ENCODE measurements around the gene LAMTOR5. TPM values are rescaled to one million over a fixed set of nuclear protein-coding genes. Genes with fewer than 3 reads are reported as not detected.

Gene LAMTOR5
- total and polyA plus RNA-seq, 2 of the 4 experiments (the other 2 are of a cell fraction): 159 to 369 TPM

DNA sequence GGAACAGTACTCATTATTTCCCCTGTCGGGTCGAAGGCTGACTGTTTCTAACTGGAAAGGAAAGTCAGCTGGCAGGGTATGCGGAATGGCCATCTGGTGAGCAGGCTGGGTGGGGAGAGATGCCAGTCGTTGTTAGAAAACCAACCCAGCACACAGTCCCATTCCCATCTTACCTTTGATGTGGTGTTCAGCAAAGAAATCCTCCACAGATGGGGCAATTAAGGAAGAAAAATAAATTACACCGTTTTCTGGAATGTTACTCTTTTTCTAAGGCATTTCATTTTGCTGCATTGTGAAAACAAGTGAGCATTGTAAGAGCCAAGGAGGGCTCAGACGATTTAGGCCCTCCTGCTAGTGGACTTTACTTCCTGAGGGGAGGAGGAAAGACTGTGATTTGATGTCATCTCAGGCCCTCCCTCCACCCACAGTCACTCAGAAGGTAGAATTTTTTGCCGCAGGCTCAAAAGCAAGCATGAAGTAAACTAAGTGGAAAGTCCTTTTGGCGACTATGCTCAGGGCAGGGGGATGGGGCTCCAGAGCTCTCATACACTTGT is 16.7 kb downstream of the LAMTOR5 start, which contains the start of gene SLC16A4:
TSS of gene SLC16A4 (minus strand) at position 335 of the 554 bp plus-strand sequence. CDS start 1,703 bp downstream, outside the sequence.
- Histone ChIP-seq H2BK20ac (ENCODE audit: low read depth, low read length) (peak within 1 kb of the TSS; percentile 43), H3K9me1 (ENCODE audit: insufficient read depth, low read length) (peaks cover 2% of the 10 kb centered on the region), H3K4me1 (ENCODE audit: control insufficient read depth, insufficient read depth, low read length) (peaks cover 19% of the 10 kb centered on the region), H3K27ac (ENCODE audit: insufficient read depth, low read length) (peak within 1 kb of the TSS; percentile 72), H4K5ac (ENCODE audit: low read depth, low read length) (peak within 1 kb of the TSS; percentile 27; the same call in 1 of the 2 replicates), H2BK15ac (ENCODE audit: low read depth, low read length) (peak within 1 kb of the TSS; percentile 68), H4K91ac (ENCODE audit: insufficient read depth, low read depth, low read length) (peak within 1 kb of the TSS; percentile 82), H2AK9ac (replicated peaks; ENCODE audit: low read depth, low read length, poor library complexity) (peak within 1 kb of the TSS; percentile 87), H3K9me3 (ENCODE audit: control insufficient read depth, insufficient read depth, low read length) (no peaks in the 10 kb centered on the region), H4K8ac (ENCODE audit: low read depth in 2 of 2, low read length in 2 of 2) (peak within 1 kb of the TSS; percentile 71 to 73), H2BK120ac (ENCODE audit: low read depth, low read length) (peak within 1 kb of the TSS; percentile 81), H3K14ac (replicated peaks; ENCODE audit: low read depth, low read length) (peak within 1 kb of the TSS; percentile 62), H4K20me1 (ENCODE audit: insufficient read depth, low read length) (peaks cover 3% of the 10 kb centered on the region; the same call in 1 of the 2 replicates), H2BK5ac (ENCODE audit: low read depth, low read length, poor library complexity, severe bottlenecking) (peak within 1 kb of the TSS; percentile 84), H3K4me2 (ENCODE audit: low read depth, low read length) (peak within 1 kb of the TSS; percentile 79), H2AK5ac (ENCODE audit: low read depth, low read length) (peak within 1 kb of the TSS; percentile 82; the same call in 1 of the 2 replicates), H3K79me1 (ENCODE audit: low read depth in 1 of 2, low read length in 2 of 2) (peaks cover 0 to 30% of the 10 kb centered on the region in 2 experiments), H2AFZ (replicated peaks; ENCODE audit: low read length, poor library complexity) (peak within 1 kb of the TSS; percentile 73), H3K9ac (ENCODE audit: low read depth, low read length) (peak within 1 kb of the TSS; percentile 51), H3K4me3 (ENCODE audit: insufficient read depth, low read depth, low read length) (peak within 1 kb of the TSS; percentile 43), H3K36me3 (ENCODE audit: control insufficient read depth, insufficient read depth, low read length) (no peaks in the 10 kb centered on the region), H3K27me3 (ENCODE audit: control insufficient read depth, insufficient read depth, low read length) (no peaks in the 10 kb centered on the region), H3K56ac (ENCODE audit: extremely low read depth, insufficient read depth, low read length) (peak within 1 kb of the TSS; percentile 87), H3K23ac (ENCODE audit: low read depth, low read length) (peak within 1 kb of the TSS; percentile 54), H3K4ac (ENCODE audit: low read depth, low read length) (peak within 1 kb of the TSS; percentile 84), H3K18ac (ENCODE audit: low read depth, low read length) (peak within 1 kb of the TSS; percentile 39)
- peak; percentile 51 for ATAC-seq (ENCODE audit: low read depth)
- intact Hi-C loops (cut with micrococcal nuclease): loop anchor here (2.0 kb wide), 1 partner anchor 52 kb away; the partner anchor contains the start of gene RBM15
- BruUV-seq (replicated peaks): TSS peak; percentile 51
- TF ChIP-seq POLR2A (IDR thresholded peaks at IDR 0.05; ENCODE audit: low read depth, low read length) (peak; percentile 31; the same call in 1 of the 2 replicates), MAZ (IDR thresholded peaks at IDR 0.05; ENCODE audit: borderline replicate concordance, low read depth, low read length) (no peak), FOS (IDR thresholded peaks at IDR 0.05; ENCODE audit: low read depth, low read length) (no peak)
- DNase-seq: peak; percentile 81
- dilution Hi-C loops (cut with HindIII; ENCODE audit: low sequenced_read_pairs, unreplicated experiment): no loop called here
- POLR2A ChIA-PET (ENCODE audit: unreplicated experiment): interaction anchor here (0.6 kb wide), 1 partner anchor 10 kb away, joined by 4 read pairs; no protein-coding TSS in a partner anchor
- no CpG with 5 or more reads among the region's 8 CpGs for WGBS, 2 experiments (ENCODE audit: extremely low coverage in 2 of 2, insufficient read length in 1 of 2)
- CTCF ChIA-PET: interaction anchor here (0.7 to 1.4 kb wide), 2 partner anchors 22 to 50 kb away, joined by 3 read pairs; no protein-coding TSS in a partner anchor
- in situ Hi-C loops (cut with MboI; ENCODE audit: low sequenced_read_pairs): no loop called here
